H9 (cell line): ENCODE data around the gene LRP2. TPM values are rescaled to one million over a fixed set of nuclear protein-coding genes. Genes with fewer than 3 reads are reported as not detected.

ENCODE experiments used
- DNase-seq: peaks from one replicate; pipeline ENCODE4 v3.0.0-alpha.2; 2017
- H2AFZ ChIP-seq: one replicate; pipeline ENCODE4 v1.6.1; 2013; ENCODE audit warnings: mild to moderate bottlenecking, low read length, control low read depth, moderate library complexity
- H2AK5ac ChIP-seq: 2 replicates; pipeline ENCODE4 v1.6.1; 2013; ENCODE audit warnings: low read length, control low read depth, mixed read lengths; ENCODE audit not compliant: insufficient read length
- H2BK120ac ChIP-seq: one replicate; pipeline ENCODE4 v1.6.1; 2013; ENCODE audit warnings: low read depth, mild to moderate bottlenecking, low read length, control low read depth, inconsistent platforms; ENCODE audit not compliant: poor library complexity, severe bottlenecking
- H2BK12ac ChIP-seq: 2 replicates; pipeline ENCODE4 v1.6.1; 2013; ENCODE audit warnings: low read length, control low read depth, mixed read lengths, low read depth; ENCODE audit not compliant: insufficient read length
- H2BK15ac ChIP-seq: 2 replicates; pipeline ENCODE4 v1.6.1; 2013; ENCODE audit warnings: low read depth, low read length, control low read depth
- H2BK20ac ChIP-seq: one replicate; pipeline ENCODE4 v1.6.1; 2013; ENCODE audit warnings: low read depth, mild to moderate bottlenecking, low read length, control low read depth, inconsistent platforms; ENCODE audit not compliant: poor library complexity, severe bottlenecking
- H2BK5ac ChIP-seq: 2 replicates; pipeline ENCODE4 v1.6.1; 2013; ENCODE audit warnings: low read length, control low read depth, mixed read lengths; ENCODE audit not compliant: insufficient read length
- H3K14ac ChIP-seq: 2 replicates; pipeline ENCODE4 v1.6.1; 2013; ENCODE audit warnings: low read length, control low read depth; ENCODE audit not compliant: insufficient read depth
- H3K18ac ChIP-seq: 2 replicates; pipeline ENCODE4 v1.6.1; 2013; ENCODE audit warnings: low read depth, mild to moderate bottlenecking, mixed read lengths, low read length, control low read depth; ENCODE audit not compliant: insufficient read length
- H3K23ac ChIP-seq: 2 replicates; pipeline ENCODE4 v1.6.1; 2013; ENCODE audit warnings: low read length, control low read depth, mixed read lengths, low read depth; ENCODE audit not compliant: insufficient read length
- H3K23me2 ChIP-seq: 2 replicates; pipeline ENCODE4 v1.6.1; 2013; ENCODE audit warnings: low read depth, mild to moderate bottlenecking, mixed read lengths, low read length, control low read depth; ENCODE audit not compliant: insufficient read length, poor library complexity, severe bottlenecking
- H3K27ac ChIP-seq: 2 replicates; pipeline ENCODE4 v1.5.1; 2013; ENCODE audit warnings: low read length, control low read depth, mixed read lengths, low read depth; ENCODE audit not compliant: insufficient read length
- H3K27me3 ChIP-seq: 2 replicates; pipeline ENCODE4 v1.6.1; 2013; ENCODE audit warnings: low read length, control low read depth, inconsistent platforms; ENCODE audit not compliant: insufficient read depth
- H3K4ac ChIP-seq: 2 replicates; pipeline ENCODE4 v1.6.1; 2013; ENCODE audit warnings: low read depth, mild to moderate bottlenecking, control low read depth, inconsistent platforms, low read length, moderate library complexity
- H3K4me1 ChIP-seq: 2 replicates; pipeline ENCODE4 v1.6.1; 2013; ENCODE audit warnings: low read length, control low read depth, inconsistent platforms; ENCODE audit not compliant: insufficient read depth
- H3K4me2 ChIP-seq: 2 replicates; pipeline ENCODE4 v1.6.1; 2013; ENCODE audit warnings: low read length, control low read depth, mixed read lengths; ENCODE audit not compliant: insufficient read length, insufficient read depth
- H3K56ac ChIP-seq: 2 replicates; pipeline ENCODE4 v1.6.1; 2013; ENCODE audit warnings: low read depth, mild to moderate bottlenecking, mixed read lengths, low read length, control low read depth; ENCODE audit not compliant: insufficient read length
- H3K79me1 ChIP-seq: 2 replicates; pipeline ENCODE4 v1.6.1; 2013; ENCODE audit warnings: low read depth, mild to moderate bottlenecking, moderate library complexity, low read length, control low read depth, inconsistent platforms; ENCODE audit not compliant: insufficient read depth, poor library complexity, severe bottlenecking
- H3K79me2 ChIP-seq: 2 replicates; pipeline ENCODE4 v1.6.1; 2013; ENCODE audit warnings: low read length, control low read depth, inconsistent platforms; ENCODE audit not compliant: insufficient read depth
- H3K9ac ChIP-seq: 2 replicates; pipeline ENCODE4 v1.6.1; 2013; ENCODE audit warnings: low read length, control low read depth, mixed read lengths; ENCODE audit not compliant: insufficient read length; ENCODE audit errors: extremely low read depth
- H3K9me3 ChIP-seq: one replicate; pipeline ENCODE4 v1.6.1; 2013; ENCODE audit warnings: low read depth, low read length, inconsistent platforms; ENCODE audit not compliant: control insufficient read depth
- H3T11ph ChIP-seq: one replicate; pipeline ENCODE4 v1.6.1; 2013; ENCODE audit warnings: mild to moderate bottlenecking, low read length, control low read depth, inconsistent platforms
- H4K20me1 ChIP-seq: one replicate; pipeline ENCODE4 v1.6.1; 2013; ENCODE audit not compliant: control insufficient read depth, insufficient read length, insufficient read depth
- H4K5ac ChIP-seq: 2 replicates; pipeline ENCODE4 v1.6.1; 2013; ENCODE audit warnings: low read depth, mild to moderate bottlenecking, mixed read lengths, low read length, control low read depth; ENCODE audit not compliant: insufficient read length
- H4K8ac ChIP-seq: replicated peaks from 2 replicates; pipeline ENCODE4 v1.6.1; 2013; ENCODE audit warnings: low read length, control low read depth, mixed read lengths, low read depth; ENCODE audit not compliant: insufficient read length
- H4K91ac ChIP-seq: 2 replicates; pipeline ENCODE4 v1.6.1; 2013; ENCODE audit warnings: low read depth, mild to moderate bottlenecking, moderate library complexity, mixed read lengths, low read length, control low read depth; ENCODE audit not compliant: insufficient read length
- H3K27ac Mint-ChIP-seq, 3 experiments: 2 replicates in 2 of 3; 3 replicates in 1 of 3; pipeline ENCODE4 v1.8.0; 2020 to 2021; ENCODE audit warnings: mixed read lengths in 3 of 3, mild to moderate bottlenecking in 1 of 3, moderate library complexity in 1 of 3
- H3K27me3 Mint-ChIP-seq: 2 replicates; pipeline ENCODE4 v1.8.0; 2021; ENCODE audit warnings: low read depth, mild to moderate bottlenecking, moderate library complexity, mixed read lengths
- H3K36me3 Mint-ChIP-seq, 3 experiments: 2 replicates in 2 of 3; 3 replicates in 1 of 3; pipeline ENCODE4 v1.8.0; 2020 to 2021; ENCODE audit warnings: low read depth in 3 of 3, mixed read lengths in 3 of 3; ENCODE audit not compliant: insufficient read depth in 1 of 3
- H3K4me1 Mint-ChIP-seq, 2 experiments: 2 replicates each; pipeline ENCODE4 v1.8.0; 2020; ENCODE audit warnings: mixed read lengths in 2 of 2
- H3K4me3 Mint-ChIP-seq, 2 experiments: 2 replicates in 1 of 2; 3 replicates in 1 of 2; pipeline ENCODE4 v1.8.0; 2020 to 2021; ENCODE audit warnings: mild to moderate bottlenecking in 2 of 2, mixed read lengths in 2 of 2, moderate library complexity in 1 of 2
- H3K9me3 Mint-ChIP-seq, 2 experiments: 2 replicates in 1 of 2; 3 replicates in 1 of 2; pipeline ENCODE4 v1.8.0; 2020; ENCODE audit warnings: mild to moderate bottlenecking in 2 of 2, mixed read lengths in 2 of 2, moderate library complexity in 1 of 2
- CTCF ChIP-seq: fragments of 200-600 bp; sonication (generic); conservative IDR thresholded peaks from 3 replicates; pipeline ENCODE4 v1.8.0; 2021; ENCODE audit warnings: antibody characterized with exemption, mild to moderate bottlenecking
- WGBS: extraction: QIAGEN DNeasy Blood & Tissue Kit; methylation state at CpG from one replicate; pipeline ENCODE4 v1.1.7; 2013; ENCODE audit warnings: missing lambda C conversion rate, low lambda C conversion rate, mixed read lengths; ENCODE audit not compliant: insufficient read length; ENCODE audit errors: extremely low coverage; 5-methylcytosine and 5-hydroxymethylcytosine counted together
- total RNA-seq: library from RNA; stranded (reverse); gene quantifications from 2 replicates; pipeline ENCODE4 v1.2.1, GENCODE V29; 2021

The LRP2 gene
- total RNA-seq, 1 experiment from 2014 or later, result 1.4 TPM

GRCh38 chr2:169265591-169265990 is 96.7 kb downstream of the LRP2 start:
- Histone ChIP-seq H3K9me3 (no peaks in the 10 kb centered on the region), H3K23me2 (no peaks in the 10 kb centered on the region), H2BK15ac (no peak overlapping the region), H4K20me1 (no peaks in the 10 kb centered on the region), H2AFZ (no peak overlapping the region), H3K14ac (no peak overlapping the region), H4K5ac (no peak overlapping the region), H3K56ac (no peak overlapping the region), H2BK12ac (no peak overlapping the region), H2AK5ac (no peak overlapping the region), H3K4me1 (no peaks in the 10 kb centered on the region), H3K27ac (no peak overlapping the region), H3K4me2 (no peak overlapping the region), H3T11ph (no peak overlapping the region), H3K4ac (no peak overlapping the region), H3K23ac (no peak overlapping the region), H4K91ac (no peak overlapping the region), H4K8ac (no peak overlapping the region), H2BK120ac (no peak overlapping the region), H2BK20ac (no peak overlapping the region), H3K27me3 (no peaks in the 10 kb centered on the region), H3K9ac (no peak overlapping the region), H3K79me2 (no peaks in the 10 kb centered on the region), H3K18ac (no peak overlapping the region), H3K79me1 (no peaks in the 10 kb centered on the region), H2BK5ac (no peak overlapping the region)
- TF ChIP-seq CTCF, result no peak
- Mint-ChIP-seq H3K9me3 (no peaks in the 10 kb centered on the region), H3K27me3 (peaks cover 3% of the 10 kb centered on the region), H3K27ac (no peak overlapping the region), H3K4me3 (no peak overlapping the region), H3K36me3 (no peaks in the 10 kb centered on the region), H3K4me1 (peaks cover 5% of the 10 kb centered on the region in 2 experiments)
- no peak for DNase-seq
- no CpG with 5 or more reads among the region's 1 CpG for WGBS
